EL (cell line): Measurements from ENCODE around the gene KRTAP5-5.
"Not testable (repeated sequence)": the region's sequence is repeated elsewhere in the genome, so short reads cannot be mapped to it uniquely, and the experiment has no call there.

ENCODE experiments used
- DNase-seq: peaks from one replicate; pipeline ENCODE4 v3.0.0-alpha.2; 2016

Gene KRTAP5-5

DNA sequence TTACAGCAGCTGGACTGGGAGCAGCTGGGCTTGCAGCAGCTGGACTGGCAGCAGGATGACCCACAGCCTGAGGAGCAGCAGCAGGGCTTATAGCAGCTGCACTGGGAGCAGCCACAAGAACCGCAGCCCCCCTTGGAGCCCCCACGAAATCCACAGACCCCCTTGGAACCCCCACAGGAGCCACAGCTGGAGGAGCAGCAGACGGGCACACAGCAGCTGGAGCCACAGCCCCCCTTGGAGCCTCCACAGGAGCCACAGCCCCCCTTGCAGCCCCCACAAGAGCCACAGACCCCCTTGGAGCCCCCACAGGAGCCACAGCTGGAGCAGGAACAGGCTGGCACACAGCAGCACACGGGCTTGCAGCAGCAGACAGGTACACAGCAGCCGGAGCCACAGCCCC, 21.7 kb upstream of the KRTAP5-5 start:
- not testable (repeated sequence) for DNase-seq

DNA sequence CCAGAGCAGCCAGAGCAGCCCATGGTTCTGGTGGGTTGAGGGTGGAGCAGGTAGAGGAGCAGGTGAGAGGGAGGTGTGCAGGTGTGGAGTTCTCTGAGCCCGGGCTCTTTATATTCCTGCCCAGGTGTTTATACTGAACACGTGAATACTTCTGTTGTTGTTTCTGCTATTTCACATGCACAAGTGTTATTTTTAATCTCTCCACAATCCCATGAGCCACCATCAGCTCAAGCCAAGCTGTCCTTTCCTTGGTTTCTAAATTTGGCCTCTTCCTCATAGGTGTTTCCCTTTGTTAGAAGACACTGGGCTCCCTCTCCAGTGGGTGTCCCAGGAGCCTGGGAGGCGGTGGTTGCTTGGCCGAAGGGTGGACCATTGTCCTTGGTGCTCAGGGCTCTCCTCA, 21.2 kb upstream of the KRTAP5-5 start, which contains the start of gene KRTAP5-3:
TSS of gene KRTAP5-3 (minus strand) at position 101 of the 400 bp plus-strand sequence. CDS start at position 23, 78 bp downstream.
- DNase-seq: no peak

DNA sequence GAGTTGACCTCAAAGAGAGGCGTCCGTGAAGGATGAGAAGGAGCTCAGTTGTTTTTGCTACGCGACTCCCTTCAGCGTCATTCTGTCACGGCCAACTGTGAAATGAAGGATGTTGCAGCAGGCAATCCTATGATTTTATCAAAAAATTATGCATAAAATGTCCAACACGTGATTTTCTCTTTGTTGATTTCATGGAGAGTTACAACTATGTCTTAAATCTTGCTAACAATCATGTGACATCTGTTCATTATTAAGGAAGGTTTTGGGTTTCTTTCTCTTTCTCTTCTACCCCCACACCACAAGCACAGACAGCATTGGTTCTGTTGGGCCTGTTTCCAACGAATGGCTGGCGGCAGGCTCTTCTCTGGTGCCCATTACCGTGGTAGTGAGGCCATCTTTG, 11.3 kb upstream of the KRTAP5-5 start:
- no peak for DNase-seq

DNA sequence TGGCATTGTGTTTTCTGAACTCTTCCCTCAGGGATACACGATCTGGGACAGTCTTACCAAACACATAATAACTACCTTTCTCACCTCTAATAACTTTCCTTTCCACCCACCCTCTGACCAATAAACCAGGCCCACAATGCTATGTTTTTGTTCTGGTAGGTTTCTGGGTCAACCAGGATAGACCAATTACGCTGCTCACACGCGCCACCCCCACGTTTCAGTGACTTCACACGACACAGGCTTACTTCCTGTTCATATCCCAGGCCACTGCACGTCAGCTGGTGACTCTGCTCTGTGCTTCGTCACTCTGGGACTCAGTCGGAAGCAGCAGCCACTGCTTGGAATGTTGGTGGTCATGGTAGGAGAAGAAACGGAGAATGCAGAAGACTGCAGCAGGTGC, 10.1 kb upstream of the KRTAP5-5 start:
- peak; percentile 41 for DNase-seq

DNA sequence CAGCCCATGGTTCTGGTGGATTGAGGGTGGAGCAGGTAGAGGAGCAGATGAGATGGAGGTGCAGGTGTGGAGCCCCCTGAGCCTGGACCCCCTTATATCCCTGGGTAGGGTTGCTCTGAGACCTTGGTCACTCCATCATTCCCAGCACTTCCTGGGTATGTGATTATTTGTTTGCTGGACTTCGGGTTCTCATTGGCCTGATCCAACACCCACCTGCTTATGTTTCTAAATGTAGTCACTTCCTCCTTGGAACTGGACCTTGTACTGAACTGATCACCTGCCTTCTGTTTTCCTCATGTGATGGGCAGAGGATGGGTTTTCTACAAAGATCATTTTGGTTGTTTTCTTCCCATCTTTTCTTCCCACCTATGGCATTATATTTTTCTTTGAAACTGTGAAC, 7.5 kb upstream of the KRTAP5-5 start, which contains the start of gene KRTAP5-4:
TSS of gene KRTAP5-4 (minus strand) at position 53 of the 400 bp plus-strand sequence. CDS start at position 8, 45 bp downstream.
- DNase-seq: no peak

DNA sequence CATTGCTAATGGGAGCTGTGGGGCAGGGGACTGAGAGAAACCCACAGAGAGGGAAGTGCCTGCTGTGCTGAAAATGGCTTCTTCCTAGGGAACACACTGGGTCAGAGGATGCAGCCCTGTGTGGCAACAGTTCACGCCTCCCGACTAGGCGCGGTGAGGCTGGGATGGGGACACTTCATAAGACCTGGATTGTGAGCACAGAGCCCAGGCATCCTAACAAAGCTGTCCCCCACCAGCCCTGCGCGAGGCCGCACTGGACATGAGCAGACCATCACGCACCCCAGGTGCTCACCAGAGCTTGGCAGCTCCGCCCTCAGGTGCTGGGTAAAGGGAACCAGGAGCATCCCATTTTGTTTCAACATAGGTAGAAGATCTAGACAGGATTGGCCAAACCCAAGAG, 5.9 kb upstream of the KRTAP5-5 start:
- DNase-seq: no peak

DNA sequence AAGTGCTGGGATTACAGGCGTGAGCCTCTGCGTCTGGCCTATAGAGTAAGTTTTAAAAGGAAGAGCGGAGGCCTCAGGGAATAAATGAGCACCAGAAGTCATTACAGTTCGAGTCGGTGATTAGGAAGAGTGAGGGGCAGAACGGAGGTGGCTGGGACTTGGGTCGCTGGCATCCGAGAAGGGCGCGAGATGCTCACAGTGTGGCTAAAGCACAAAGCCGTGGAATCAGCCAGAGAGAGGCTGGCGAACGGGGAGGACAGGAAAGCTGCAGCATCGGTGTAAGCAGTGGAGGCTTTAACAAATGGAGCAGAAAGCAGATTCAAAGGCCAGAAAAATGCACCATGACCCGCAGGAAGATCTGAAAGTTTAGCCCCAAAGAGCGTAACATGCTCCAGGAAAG, 5.0 kb upstream of the KRTAP5-5 start:
- DNase-seq: no peak

DNA sequence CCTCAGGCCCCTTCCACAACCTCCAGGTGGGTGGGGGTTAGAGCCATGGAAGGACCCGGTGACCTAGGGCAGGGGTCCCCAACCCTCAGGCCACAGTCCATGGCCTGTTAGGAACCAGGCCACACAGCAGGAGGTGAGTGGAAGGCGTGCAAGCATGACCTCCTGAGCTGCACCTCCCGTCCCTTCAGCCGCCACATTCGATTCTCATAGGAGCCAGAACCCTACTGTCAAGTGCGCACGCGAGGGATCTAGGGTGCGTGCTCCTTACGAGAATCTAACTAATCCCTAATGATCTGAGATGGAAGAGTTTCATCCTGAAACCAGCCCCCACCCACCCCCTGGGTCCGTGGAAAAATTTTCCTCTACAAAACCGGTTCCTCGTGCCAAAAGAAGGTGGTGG, 4.0 kb upstream of the KRTAP5-5 start:
- no peak for DNase-seq

DNA sequence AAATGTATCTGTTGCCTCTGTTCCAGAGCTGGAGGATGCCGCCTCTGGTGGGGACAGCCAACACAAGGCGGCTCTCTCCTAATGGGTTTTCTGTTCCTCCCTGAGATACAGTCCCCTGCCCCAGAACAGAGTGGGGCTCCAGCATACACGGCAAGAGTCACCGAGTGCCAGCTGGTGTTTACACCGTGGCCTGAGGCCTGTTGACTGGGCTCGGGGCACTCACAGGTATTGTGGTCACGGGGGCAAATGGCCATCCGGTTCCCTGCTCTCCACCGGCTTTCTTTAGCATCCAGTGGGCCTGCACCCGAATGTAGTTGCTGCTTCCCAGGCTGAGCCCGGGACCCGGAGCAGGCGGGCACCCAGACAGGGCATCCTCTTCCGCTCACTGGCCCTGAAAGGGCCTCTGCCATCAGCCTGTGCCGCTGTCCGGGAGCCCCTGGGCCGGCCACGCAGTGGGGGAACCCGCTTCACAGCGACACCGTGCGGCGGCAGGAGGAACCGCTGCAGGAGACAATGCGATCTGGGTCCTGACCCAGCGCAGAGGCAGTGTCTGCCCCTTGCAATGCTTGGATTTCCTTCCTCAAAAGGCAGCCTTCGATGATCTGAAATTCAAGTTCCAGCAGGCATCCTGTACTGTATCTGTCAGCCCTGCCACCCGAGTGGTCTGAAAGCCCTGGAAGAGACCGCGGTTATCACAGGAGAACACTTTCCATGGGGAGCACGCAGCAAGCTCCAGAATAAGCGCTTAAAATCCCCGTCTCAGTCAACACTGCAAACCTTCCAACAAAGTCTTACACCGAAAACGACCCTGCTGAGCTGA, 859 bp upstream of the KRTAP5-5 start:
- DNase-seq: peak; percentile 47

DNA sequence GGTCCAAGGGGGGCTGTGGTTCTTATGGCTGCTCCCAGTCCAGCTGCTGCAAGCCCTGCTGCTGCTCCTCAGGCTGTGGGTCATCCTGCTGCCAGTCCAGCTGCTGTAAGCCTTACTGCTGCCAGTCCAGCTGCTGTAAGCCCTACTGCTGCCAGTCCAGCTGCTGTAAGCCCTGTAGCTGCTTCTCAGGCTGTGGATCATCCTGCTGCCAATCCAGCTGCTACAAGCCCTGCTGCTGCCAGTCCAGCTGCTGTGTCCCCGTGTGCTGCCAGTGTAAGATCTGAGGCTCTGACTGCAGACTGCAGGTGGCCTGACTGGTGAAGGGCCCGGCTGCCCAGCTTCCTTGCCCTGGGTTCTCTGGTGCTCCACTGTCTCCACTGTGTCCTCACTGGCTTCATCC, 696 bp downstream of the KRTAP5-5 start:
- DNase-seq: no peak

DNA sequence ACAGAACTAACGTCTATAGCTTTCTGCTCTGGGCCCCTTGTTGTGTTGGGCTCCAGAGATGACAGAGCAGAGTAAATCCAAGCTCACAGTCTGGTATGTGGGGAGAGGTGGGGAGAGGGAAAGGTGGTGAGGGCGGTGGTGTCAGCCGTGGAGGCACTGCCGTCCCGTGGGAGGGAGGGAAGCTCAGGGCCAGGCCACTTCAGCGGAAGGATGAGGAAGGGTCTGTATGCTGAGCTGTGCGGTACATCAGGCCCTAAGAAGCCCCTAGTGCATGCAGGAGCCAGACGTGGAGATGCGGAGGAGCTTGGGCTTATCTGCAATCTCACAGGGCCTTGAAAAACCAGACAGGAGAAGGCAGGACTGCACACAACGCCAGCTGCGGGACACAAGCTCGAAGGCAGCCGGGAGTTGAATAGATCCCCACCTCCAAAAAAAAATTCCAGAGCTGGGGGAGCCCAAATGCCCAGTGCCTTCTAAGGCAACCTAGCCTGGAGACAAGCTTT, 1.5 kb downstream of the KRTAP5-5 start:
- no peak for DNase-seq

DNA sequence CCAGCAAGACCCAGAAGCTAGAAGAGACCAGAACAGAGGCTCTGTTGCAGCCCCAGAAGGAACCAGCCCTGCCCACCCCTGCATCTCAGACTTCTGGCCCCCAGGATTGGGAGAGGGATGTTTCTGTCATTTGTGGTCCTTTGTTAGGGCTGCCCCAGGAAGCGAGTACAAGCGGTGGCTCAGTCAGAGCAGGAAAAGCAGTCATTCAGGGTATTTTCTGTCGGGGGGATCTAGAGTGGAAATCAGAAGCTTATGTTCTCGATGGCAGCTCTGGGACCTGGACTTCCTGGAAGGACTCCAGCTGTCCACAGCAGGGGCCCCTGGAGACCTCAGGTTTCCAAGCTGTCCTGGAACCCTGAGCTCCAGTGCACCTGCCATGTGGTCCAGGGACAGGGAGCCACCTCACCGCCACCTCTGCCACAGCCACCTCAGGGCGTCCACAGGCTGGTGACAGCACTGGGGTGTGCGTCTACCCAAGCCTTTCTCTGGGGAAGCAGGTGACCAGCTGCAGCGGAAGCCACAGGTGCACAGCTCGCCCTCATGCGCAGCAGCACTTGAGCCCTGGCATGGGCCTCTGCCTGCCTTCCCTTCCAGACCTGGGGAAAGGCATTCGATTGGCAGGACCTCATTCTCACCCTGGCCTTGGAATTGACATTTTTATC, 2.6 kb downstream of the KRTAP5-5 start:
- DNase-seq: no peak

DNA sequence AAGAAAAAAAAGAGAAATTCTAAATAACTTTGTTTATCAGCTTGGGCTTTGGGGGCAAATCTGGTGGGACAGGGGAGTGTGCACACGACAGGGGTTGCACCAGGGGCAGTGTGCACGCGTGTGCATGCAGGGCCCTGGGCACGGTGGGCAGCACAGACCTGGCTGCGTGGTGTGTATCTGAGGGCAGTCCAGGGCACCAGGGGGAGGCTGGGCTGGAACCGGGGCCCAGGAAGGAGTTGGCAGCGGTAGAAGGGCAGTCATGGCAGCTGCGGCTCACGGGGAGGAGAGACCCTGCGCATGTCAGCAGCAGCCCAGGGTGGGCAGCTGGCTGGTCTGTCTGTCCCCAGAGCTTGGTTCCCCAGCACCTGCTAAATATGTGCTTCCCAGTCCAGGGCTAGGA, 4.3 kb downstream of the KRTAP5-5 start:
- DNase-seq: no peak

DNA sequence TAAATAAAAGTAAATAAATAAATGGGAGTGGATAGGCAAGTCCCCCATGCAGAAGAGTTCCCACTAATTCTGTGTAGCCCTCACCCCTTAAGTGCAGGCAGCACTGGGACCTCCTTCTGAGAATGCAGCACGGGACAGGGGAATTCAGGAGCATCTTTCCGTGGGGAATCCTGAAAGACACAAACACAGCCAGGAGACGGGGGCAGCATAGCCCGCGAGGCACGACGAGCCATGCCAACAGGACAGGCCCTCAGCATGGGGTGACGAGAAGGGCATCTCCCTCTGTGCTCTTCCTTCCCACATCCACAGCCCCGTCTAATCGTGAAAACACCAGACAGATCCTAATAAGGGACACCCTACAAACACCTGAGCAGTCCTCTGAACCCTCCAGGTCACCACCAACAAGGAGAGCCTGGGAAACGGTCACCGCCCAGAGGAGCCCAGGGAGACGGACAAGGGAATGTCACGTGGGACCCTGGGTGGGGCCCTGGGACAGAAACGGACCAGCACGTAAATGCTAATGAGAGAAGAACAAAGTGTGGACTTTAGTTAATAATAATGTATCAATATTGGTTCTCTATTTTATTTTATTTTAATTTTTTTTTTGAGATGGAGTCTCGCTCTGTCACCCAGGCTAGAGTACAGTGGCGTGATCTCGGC, 6.8 kb downstream of the KRTAP5-5 start:
- DNase-seq: no peak

DNA sequence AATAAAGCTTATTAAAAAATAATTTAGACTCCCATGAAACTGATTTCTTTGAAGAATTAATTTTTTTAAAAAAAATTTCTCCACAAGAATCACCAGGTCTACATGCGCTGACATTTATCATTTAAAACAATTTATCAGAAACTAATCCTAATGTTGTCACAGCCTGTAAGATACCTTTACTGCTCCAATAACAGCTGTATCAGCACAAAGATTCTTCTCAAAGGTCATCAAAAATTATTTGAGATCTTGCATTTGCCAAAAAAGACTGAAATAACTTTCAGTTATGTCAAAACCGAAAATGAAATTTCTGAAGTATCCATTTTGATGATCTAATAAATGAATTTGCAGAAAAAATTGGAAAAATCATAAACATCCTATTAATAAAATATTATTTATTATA, 8.1 kb downstream of the KRTAP5-5 start:
- no peak for DNase-seq

DNA sequence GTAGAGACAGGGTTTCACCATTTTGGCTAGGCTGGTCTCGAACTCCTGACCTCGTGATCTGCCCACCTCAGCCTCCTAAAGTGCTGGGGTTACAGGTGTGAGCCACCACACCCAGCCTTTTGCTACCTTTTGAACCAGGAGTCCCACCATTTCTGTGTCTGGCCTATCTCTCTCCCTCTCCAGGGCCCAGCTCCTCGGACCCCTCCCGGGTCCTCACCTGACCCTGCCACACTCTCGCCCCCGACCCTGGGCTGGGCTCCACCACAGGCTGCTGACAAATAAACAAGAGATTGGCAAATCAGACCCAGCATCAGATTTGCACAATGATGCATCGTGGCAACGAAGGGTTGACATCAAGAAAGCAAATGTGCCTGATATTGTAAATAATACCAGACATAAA, 8.8 kb downstream of the KRTAP5-5 start:
- DNase-seq: no peak

DNA sequence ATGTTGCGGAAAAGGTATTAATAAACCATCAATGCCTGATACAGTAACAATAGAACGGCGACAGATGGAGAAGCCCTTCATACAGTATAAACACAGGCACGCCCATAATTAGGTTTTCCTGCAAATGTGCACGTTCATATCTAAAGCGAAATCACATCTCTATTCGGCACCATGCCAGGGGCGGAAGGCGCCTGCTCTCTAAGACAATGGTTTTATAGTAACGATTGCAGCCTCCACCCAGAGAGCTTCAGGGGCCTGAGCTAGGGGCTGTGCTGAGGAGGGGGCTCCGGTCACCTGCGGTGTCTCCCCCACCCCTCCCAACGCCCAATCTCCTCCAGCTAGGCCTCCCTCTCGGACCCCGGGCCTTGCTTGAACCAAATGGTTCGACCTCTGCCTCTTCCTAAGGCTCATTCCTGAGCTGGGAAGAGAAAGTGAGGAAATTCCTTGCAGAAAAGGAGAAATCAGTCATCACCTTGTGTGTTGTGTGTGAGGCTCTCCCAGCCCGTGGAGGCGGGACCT, 9.6 kb downstream of the KRTAP5-5 start:
- no peak for DNase-seq

DNA sequence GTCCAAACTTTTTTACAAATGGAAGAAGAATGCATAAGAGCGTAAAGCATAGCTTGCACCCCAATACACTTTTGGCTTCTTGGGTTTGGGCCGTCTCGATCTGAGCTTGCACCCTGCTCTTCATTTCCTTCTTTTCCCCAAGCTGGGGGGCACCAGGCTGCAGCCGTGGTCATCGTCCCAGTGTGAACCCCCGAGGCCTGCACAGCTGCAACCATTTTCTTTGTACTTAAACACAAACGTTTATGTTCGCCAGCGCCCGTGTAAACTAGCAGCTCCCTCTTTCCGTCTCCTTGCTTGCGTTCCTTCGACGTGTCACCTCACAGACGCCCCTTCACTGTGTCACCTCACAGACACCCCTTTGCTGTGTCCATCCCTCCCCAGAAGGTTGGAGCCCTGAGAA, 10.1 kb downstream of the KRTAP5-5 start:
- DNase-seq: no peak

DNA sequence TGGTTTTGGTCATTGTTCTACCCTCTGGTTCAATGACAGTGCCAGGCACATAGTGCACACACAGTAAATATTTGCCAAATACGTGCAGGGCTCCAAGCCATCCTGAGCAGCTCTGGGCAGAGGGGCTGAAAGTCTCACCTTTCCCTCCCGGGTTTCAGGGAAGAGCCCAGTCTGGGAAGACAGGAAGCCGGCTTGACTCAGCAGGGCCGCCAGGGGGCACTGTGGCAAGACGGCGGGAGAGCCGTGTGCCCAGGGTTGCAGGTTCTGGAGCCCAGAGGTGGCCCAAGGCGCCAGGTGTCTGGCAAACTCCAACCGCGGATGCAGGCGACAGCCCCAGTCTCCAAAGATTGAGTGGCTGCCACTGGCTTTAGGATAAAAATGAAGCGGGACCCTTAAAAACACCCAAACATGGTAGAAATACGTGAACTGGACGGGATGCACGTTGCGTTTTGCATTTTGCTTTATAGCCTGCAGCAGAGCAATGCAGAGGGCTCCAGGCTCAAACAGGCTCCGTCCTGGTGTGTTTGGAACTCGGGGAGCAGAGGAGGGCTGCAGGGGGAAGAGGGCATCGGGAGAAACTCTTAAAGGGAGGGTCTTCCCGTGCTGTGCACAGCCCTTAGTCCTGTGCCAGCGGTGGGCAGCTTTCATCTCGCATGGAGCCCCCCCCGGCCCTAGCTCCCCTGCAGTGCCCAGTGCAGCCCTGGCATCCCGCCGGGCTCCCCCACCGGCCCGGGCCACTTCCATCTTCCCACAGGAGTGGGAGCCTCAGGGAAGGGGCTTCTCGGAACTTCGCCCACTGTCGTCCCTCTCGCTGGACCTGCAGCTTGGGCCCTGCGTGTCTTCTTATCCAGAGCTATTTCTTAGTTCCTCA, 10.7 kb downstream of the KRTAP5-5 start:
- peak; percentile 24 for DNase-seq

DNA sequence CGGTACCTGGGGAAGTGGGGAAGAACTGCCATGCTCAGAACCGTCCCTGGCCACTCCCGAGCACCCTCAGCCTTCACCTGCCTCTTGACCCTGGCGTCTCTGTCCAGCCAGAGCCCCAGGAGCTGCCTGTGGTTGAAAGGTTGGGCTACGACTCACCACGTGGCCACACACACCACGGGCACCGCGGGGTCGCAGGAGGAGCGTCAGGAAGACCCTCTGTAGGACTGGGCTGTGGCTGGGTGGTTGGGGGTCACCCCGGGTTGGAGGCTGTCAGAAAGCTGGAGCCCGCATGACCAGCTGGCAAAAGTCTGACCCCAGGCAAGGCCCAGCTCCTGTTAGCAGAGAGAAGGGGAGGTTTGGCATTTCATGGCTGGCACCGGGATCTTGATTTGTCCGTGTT, 11.5 kb downstream of the KRTAP5-5 start:
- no peak for DNase-seq

DNA sequence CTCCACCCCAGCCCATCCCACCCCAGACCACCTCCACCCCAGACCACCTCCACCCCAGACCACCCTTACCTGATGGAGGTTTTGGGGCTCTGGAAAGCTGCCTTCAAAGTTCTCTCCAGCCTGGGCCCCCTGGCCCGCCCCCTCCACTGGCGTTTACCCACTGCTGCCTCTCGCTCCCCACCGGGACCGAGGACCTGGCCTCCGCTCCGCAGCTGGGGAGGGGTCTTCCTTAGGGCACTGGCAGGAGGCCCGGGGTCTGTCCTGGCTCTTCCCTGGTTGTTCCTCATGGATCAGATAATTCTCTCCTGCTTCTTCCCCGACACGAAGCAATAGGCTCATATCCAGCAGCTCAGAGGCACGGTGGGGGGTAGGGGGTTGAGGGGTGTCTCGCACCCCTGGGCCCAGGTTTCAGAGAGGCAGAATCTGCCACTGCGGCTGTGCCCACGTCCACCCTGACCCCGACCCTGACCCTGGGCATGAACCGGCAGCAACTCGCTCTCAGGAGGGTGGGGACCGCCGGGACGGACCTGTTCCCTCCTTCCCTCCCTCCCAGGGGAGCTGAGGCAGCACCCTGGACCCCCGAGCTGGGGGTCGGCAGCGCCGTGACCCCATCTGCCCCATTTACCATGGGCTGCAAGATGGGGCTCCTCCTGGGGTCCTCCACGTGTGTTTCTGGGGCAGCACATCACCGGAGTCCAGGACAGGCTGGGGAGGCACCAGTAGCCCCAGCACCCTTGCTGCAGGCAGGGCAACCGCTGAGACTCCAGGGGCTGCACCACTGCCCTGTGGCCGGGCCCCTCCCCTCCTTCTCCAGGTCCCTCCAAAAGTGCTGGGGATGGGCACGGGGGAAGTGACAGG, 12.9 kb downstream of the KRTAP5-5 start:
- DNase-seq: no peak
